ENCODE results near the gene PPP1R10. TPM values are rescaled to one million over a fixed set of nuclear protein-coding genes. Genes with fewer than 3 reads are reported as not detected.
A peak's percentile ranks its signal among the peaks of the same experiment; 100 is the strongest.

PPP1R10 gene
- total and polyA plus RNA-seq, 2 of the 13 experiments (the other 11 are each of a cell fraction or from before 2014, with no cell fraction given) = 26.3 to 38.4 TPM

GRCh38 chr6:30617565-30618269, 674 bp upstream of the PPP1R10 start, which contains the start of gene MRPS18B (continued):
- no peak for TF ChIP-seq ZFP41 (CRISPR knock-in tag; IDR thresholded peaks at IDR 0.05; ENCODE audit: borderline replicate concordance)
- TF ChIP-seq CAMTA2 (CRISPR knock-in tag; IDR thresholded peaks at IDR 0.05; ENCODE audit: borderline replicate concordance) = 0 out of 2 replicates have a peak, but pooled peaks have one; percentile 13
- 0 out of 2 replicates have a peak, but pooled peaks have one; percentile 19 for TF ChIP-seq ZNF761 (CRISPR knock-in tag; conservative IDR thresholded peaks at IDR 0.05)
- TF ChIP-seq FOXP1 (IDR thresholded peaks at IDR 0.05) = no peak
- no peak for TF ChIP-seq FOXP1 (CRISPR knock-in tag; IDR thresholded peaks at IDR 0.05)
- TF ChIP-seq, protein P1, sequence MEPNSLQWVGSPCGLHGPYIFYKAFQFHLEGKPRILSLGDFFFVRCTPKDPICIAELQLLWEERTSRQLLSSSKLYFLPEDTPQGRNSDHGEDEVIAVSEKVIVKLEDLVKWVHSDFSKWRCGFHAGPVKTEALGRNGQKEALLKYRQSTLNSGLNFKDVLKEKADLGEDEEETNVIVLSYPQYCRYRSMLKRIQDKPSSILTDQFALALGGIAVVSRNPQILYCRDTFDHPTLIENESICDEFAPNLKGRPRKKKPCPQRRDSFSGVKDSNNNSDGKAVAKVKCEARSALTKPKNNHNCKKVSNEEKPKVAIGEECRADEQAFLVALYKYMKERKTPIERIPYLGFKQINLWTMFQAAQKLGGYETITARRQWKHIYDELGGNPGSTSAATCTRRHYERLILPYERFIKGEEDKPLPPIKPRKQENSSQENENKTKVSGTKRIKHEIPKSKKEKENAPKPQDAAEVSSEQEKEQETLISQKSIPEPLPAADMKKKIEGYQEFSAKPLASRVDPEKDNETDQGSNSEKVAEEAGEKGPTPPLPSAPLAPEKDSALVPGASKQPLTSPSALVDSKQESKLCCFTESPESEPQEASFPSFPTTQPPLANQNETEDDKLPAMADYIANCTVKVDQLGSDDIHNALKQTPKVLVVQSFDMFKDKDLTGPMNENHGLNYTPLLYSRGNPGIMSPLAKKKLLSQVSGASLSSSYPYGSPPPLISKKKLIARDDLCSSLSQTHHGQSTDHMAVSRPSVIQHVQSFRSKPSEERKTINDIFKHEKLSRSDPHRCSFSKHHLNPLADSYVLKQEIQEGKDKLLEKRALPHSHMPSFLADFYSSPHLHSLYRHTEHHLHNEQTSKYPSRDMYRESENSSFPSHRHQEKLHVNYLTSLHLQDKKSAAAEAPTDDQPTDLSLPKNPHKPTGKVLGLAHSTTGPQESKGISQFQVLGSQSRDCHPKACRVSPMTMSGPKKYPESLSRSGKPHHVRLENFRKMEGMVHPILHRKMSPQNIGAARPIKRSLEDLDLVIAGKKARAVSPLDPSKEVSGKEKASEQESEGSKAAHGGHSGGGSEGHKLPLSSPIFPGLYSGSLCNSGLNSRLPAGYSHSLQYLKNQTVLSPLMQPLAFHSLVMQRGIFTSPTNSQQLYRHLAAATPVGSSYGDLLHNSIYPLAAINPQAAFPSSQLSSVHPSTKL (CRISPR knock-in tag; IDR thresholded peaks at IDR 0.05) = no peak
- no peak for TF ChIP-seq ZKSCAN1 (IDR thresholded peaks at IDR 0.05; ENCODE audit: low read length)
- peak; percentile 91; the same call in 1 of the 2 replicates for TF ChIP-seq ZNF83 (CRISPR knock-in tag; IDR thresholded peaks at IDR 0.05; ENCODE audit: borderline replicate concordance)
- TF ChIP-seq PHF21A (CRISPR knock-in tag; IDR thresholded peaks at IDR 0.05) = no peak
- no peak; the same call in 1 of the 2 replicates for TF ChIP-seq ARID2 (CRISPR knock-in tag; IDR thresholded peaks at IDR 0.05; ENCODE audit: borderline replicate concordance)
- TF ChIP-seq NR2C2 (CRISPR knock-in tag; IDR thresholded peaks at IDR 0.05; ENCODE audit: borderline replicate concordance) = peak; percentile 62; the same call in 1 of the 2 replicates
- TF ChIP-seq ZNF614 (CRISPR knock-in tag; IDR thresholded peaks at IDR 0.05; ENCODE audit: borderline replicate concordance) = peak; percentile 21; the same call in 1 of the 2 replicates
- TF ChIP-seq ZNF101 (CRISPR knock-in tag; IDR thresholded peaks at IDR 0.05; ENCODE audit: borderline replicate concordance, low read depth) = no peak
- TF ChIP-seq ZFP36 (IDR thresholded peaks at IDR 0.05; ENCODE audit: borderline replicate concordance, low read depth, low read length, partially characterized antibody) = no peak
- TF ChIP-seq STAT5B (CRISPR knock-in tag; IDR thresholded peaks at IDR 0.05) = no peak
- peak; percentile 66; the same call in 1 of the 2 replicates for TF ChIP-seq SNAPC2 (CRISPR knock-in tag; IDR thresholded peaks at IDR 0.05)
- no peak; the same call in 1 of the 2 replicates for TF ChIP-seq RARA (CRISPR knock-in tag; IDR thresholded peaks at IDR 0.05)
- no peak for TF ChIP-seq RCOR2 (CRISPR knock-in tag; IDR thresholded peaks at IDR 0.05)
- TF ChIP-seq ZNF746 (CRISPR knock-in tag; IDR thresholded peaks at IDR 0.05) = peak; percentile 56; the same call in 1 of the 2 replicates
- 0 out of 2 replicates have a peak, but pooled peaks have one; percentile 59 for TF ChIP-seq ARNTL (CRISPR knock-in tag; IDR thresholded peaks at IDR 0.05)
- no peak for TF ChIP-seq ZXDC (CRISPR knock-in tag; IDR thresholded peaks at IDR 0.05)
- TF ChIP-seq HNRNPL (IDR thresholded peaks at IDR 0.05; ENCODE audit: low read depth, low read length) = no peak
- TF ChIP-seq ZSCAN12 (CRISPR knock-in tag; IDR thresholded peaks at IDR 0.05) = no peak
- no peak for TF ChIP-seq TCF7L2 (IDR thresholded peaks at IDR 0.05; ENCODE audit: low read depth, low read length)
- no peak for TF ChIP-seq XBP1 (CRISPR knock-in tag; IDR thresholded peaks at IDR 0.05)
